Midbrain (tissue), 1 donor: ENCODE measurements around the gene MOGAT3.

Experiments
- DNase-seq: peaks from one replicate; lab custom pipeline; 2025; lab: John Stamatoyannopoulos, UW

MOGAT3 gene

GRCh38 chr7:101160910-101161309 lies 39.9 kb downstream of the MOGAT3 start:
- DNase-seq: no peak

- DNase-seq: no peak
Observed at GRCh38 chr7:101159696-101160674, 40.9 kb downstream of the MOGAT3 start.

GRCh38 chr7:101156866-101157589 lies 43.8 kb downstream of the MOGAT3 start:
- DNase-seq: no peak

- no peak for DNase-seq
Observed at GRCh38 chr7:101156277-101156676, 44.6 kb downstream of the MOGAT3 start.

- no peak for DNase-seq
Observed at GRCh38 chr7:101155303-101155702, 45.5 kb downstream of the MOGAT3 start.

- DNase-seq: no peak
Observed at GRCh38 chr7:101154693-101155102, 46.1 kb downstream of the MOGAT3 start.

GRCh38 chr7:101153969-101154692 lies 46.7 kb downstream of the MOGAT3 start, which contains the start of gene AP1S1:
TSS of gene AP1S1 (plus strand) at chr7:101154476. CDS start at chr7:101154515, 39 bp downstream.
- peak; percentile 92 for DNase-seq

GRCh38 chr7:101151908-101152651 lies 48.8 kb downstream of the MOGAT3 start:
- DNase-seq: no peak
